ENCODE measurements around the gene LAMB3. TPM values are rescaled to one million over a fixed set of nuclear protein-coding genes. Genes with fewer than 3 reads are reported as not detected.

LAMB3 gene
- polyA plus RNA-seq, 1 donor from 2014 or later, result 5.8 TPM

- Histone ChIP-seq H4K20me1 (ENCODE audit: insufficient read depth) (no peaks in the 10 kb centered on the region), H2AFZ (ENCODE audit: low read depth, low read length) (no peak overlapping the region), H3K4me2 (ENCODE audit: low read length) (no peak overlapping the region), H3K27ac (ENCODE audit: low read length) (no peak overlapping the region), H3K79me2 (replicated peaks; ENCODE audit: insufficient read depth, low read length) (no peaks in the 10 kb centered on the region), H3K9ac (ENCODE audit: low read length) (no peak overlapping the region), H3K36me3 (ENCODE audit: insufficient read depth, low read length) (no peaks in the 10 kb centered on the region), H3F3A (ENCODE audit: insufficient read depth, low read length, poor library complexity, severe bottlenecking) (no peaks in the 10 kb centered on the region), H3K4me3 (ENCODE audit: low read length) (peak overlapping the region; percentile 43), H3K27me3 (ENCODE audit: insufficient read depth, low read depth, low read length) (no peaks in the 10 kb centered on the region), H3K9me3 (ENCODE audit: low read length) (no peaks in the 10 kb centered on the region), H3K9me2 (ENCODE audit: insufficient read depth, low read length) (no peaks in the 10 kb centered on the region)
- TF ChIP-seq POLR2AphosphoS5 (IDR thresholded peaks at IDR 0.05), result no peak
- no peak for TF ChIP-seq EZH2 (IDR thresholded peaks at IDR 0.05; ENCODE audit: borderline replicate concordance, insufficient read depth, low read length, poor library complexity, severe bottlenecking)
- TF ChIP-seq, protein P1, sequence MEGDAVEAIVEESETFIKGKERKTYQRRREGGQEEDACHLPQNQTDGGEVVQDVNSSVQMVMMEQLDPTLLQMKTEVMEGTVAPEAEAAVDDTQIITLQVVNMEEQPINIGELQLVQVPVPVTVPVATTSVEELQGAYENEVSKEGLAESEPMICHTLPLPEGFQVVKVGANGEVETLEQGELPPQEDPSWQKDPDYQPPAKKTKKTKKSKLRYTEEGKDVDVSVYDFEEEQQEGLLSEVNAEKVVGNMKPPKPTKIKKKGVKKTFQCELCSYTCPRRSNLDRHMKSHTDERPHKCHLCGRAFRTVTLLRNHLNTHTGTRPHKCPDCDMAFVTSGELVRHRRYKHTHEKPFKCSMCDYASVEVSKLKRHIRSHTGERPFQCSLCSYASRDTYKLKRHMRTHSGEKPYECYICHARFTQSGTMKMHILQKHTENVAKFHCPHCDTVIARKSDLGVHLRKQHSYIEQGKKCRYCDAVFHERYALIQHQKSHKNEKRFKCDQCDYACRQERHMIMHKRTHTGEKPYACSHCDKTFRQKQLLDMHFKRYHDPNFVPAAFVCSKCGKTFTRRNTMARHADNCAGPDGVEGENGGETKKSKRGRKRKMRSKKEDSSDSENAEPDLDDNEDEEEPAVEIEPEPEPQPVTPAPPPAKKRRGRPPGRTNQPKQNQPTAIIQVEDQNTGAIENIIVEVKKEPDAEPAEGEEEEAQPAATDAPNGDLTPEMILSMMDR (IDR thresholded peaks at IDR 0.05; ENCODE audit: poor library complexity, severe bottlenecking), result no peak
- TF ChIP-seq MXI1 (conservative IDR thresholded peaks at IDR 0.05; ENCODE audit: poor library complexity, severe bottlenecking), result no peak
- no peak for TF ChIP-seq EP300 (conservative IDR thresholded peaks at IDR 0.05; ENCODE audit: poor library complexity, severe bottlenecking)
- no peak for TF ChIP-seq TAF1 (IDR thresholded peaks at IDR 0.05; ENCODE audit: low read depth)
- TF ChIP-seq REST (IDR thresholded peaks at IDR 0.05; ENCODE audit: borderline replicate concordance), result no peak
- TF ChIP-seq SMC3 (conservative IDR thresholded peaks at IDR 0.05; ENCODE audit: poor library complexity), result no peak
- TF ChIP-seq RAD21 (conservative IDR thresholded peaks at IDR 0.05), result no peak
These were observed 30.2 kb downstream of the LAMB3 start for GRCh38 chr1:209621741-209622655.

DNA sequence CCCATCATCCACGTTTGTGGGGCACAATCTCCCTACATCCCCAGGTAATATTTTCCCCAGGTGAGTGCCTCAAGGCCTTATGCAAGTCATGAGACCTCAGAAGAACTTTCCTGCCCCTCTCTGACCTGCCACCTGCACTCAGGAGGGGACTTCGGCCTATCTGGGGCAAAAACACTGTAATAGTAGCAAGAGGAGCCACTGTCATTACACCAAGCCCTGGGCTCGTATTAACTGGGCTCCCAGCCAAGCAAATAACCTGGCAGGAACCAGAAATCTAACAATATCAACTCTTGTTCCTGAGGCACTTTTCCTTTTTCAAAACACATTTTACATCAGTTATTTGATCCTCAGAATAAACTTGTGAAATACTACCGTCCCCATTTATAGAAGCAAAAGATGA is 30.9 kb downstream of the LAMB3 start:
- Histone ChIP-seq H2AFZ (ENCODE audit: low read depth, low read length) (no peak overlapping the region), H3F3A (ENCODE audit: insufficient read depth, low read length, poor library complexity, severe bottlenecking) (no peaks in the 10 kb centered on the region), H3K9me2 (ENCODE audit: insufficient read depth, low read length) (no peaks in the 10 kb centered on the region), H3K36me3 (ENCODE audit: insufficient read depth, low read length) (no peaks in the 10 kb centered on the region), H3K27ac (ENCODE audit: low read length) (no peak overlapping the region), H3K4me2 (ENCODE audit: low read length) (no peak overlapping the region), H3K27me3 (ENCODE audit: insufficient read depth, low read depth, low read length) (no peaks in the 10 kb centered on the region), H3K4me3 (ENCODE audit: low read length) (no peak overlapping the region), H3K79me2 (replicated peaks; ENCODE audit: insufficient read depth, low read length) (no peaks in the 10 kb centered on the region), H4K20me1 (ENCODE audit: insufficient read depth) (no peaks in the 10 kb centered on the region), H3K9me3 (ENCODE audit: low read length) (no peaks in the 10 kb centered on the region), H3K9ac (ENCODE audit: low read length) (no peak overlapping the region)
- TF ChIP-seq EZH2 (IDR thresholded peaks at IDR 0.05; ENCODE audit: borderline replicate concordance, insufficient read depth, low read length, poor library complexity, severe bottlenecking), result no peak
- TF ChIP-seq EP300 (conservative IDR thresholded peaks at IDR 0.05; ENCODE audit: poor library complexity, severe bottlenecking), result no peak
- no peak for TF ChIP-seq RAD21 (conservative IDR thresholded peaks at IDR 0.05)
- TF ChIP-seq POLR2AphosphoS5 (IDR thresholded peaks at IDR 0.05), result no peak
- TF ChIP-seq SMC3 (conservative IDR thresholded peaks at IDR 0.05; ENCODE audit: poor library complexity), result no peak
- no peak for TF ChIP-seq TAF1 (IDR thresholded peaks at IDR 0.05; ENCODE audit: low read depth)
- TF ChIP-seq REST (IDR thresholded peaks at IDR 0.05; ENCODE audit: borderline replicate concordance), result no peak
- TF ChIP-seq, protein P1 (IDR thresholded peaks at IDR 0.05; ENCODE audit: poor library complexity, severe bottlenecking), result no peak
- TF ChIP-seq MXI1 (conservative IDR thresholded peaks at IDR 0.05; ENCODE audit: poor library complexity, severe bottlenecking), result no peak
